HepG2 (cell line): Measurements from ENCODE around the gene ARHGAP10.

ENCODE experiments used
- CCDC6 ChIP-seq: sonication (generic); formaldehyde crosslinking; IDR thresholded peaks from 2 replicates; pipeline ENCODE4 v1.8.1; 2022; ENCODE audit warnings: mild to moderate bottlenecking, missing genetic modification reagents, moderate library complexity
- FOXK1 ChIP-seq: sonication (generic); formaldehyde crosslinking; IDR thresholded peaks from 2 replicates; pipeline ENCODE4 v1.4.0; 2020; ENCODE audit warnings: low read depth, missing genetic modification reagents, borderline replicate concordance
- GABPA ChIP-seq, 2 experiments: IDR thresholded peaks; 2 replicates each; pipeline ENCODE4 v1.6.1; 2011 to 2016; ENCODE audit warnings: low read depth in 2 of 2, low read length in 1 of 2, missing biosample characterization in 1 of 2, missing genetic modification characterization in 1 of 2
- IKZF1 ChIP-seq: fragments of 450-650 bp; IDR thresholded peaks from 2 replicates; pipeline ENCODE4 v1.7.1; 2016
- POLR2A ChIP-seq, 2 experiments: IDR thresholded peaks; 2 replicates each; pipeline ENCODE4 v1.6.1; 2011; ENCODE audit warnings: low read depth in 2 of 2, low read length in 2 of 2, mild to moderate bottlenecking in 1 of 2, moderate library complexity in 1 of 2; ENCODE audit not compliant: insufficient read depth in 1 of 2

DNA sequence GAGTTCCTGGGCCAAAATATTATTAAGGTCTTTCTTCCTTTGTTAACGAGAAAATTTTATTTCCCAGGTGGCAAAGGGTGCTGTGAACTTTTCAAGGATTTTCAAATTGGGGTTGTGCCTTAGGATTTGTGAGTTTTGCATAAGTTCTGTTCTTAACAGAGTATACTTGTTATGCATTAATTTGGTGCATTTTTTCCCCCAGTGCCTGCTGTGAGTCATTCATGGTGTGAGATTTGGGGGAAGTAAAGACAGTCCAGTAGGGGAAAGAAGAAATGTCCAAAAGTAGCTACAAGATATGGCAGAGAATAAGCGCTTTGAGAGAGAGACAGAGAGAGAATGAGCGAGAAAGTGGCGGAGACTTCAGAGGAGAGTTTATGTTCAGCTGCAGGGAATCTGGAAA, 239.2 kb downstream of the ARHGAP10 start:
- TF ChIP-seq POLR2A (IDR thresholded peaks at IDR 0.05; ENCODE audit: insufficient read depth in 1 of 2, low read depth in 2 of 2, low read length in 2 of 2) (no peak), IKZF1 (no peak), FOXK1 (no peak), CCDC6 (CRISPR knock-in tag) (no peak), GABPA (IDR thresholded peaks at IDR 0.05; ENCODE audit: low read depth, low read length) (no peak), GABPA (CRISPR knock-in tag; IDR thresholded peaks at IDR 0.05; ENCODE audit: low read depth) (no peak)
